GM13977 (cell line): ENCODE results near the gene KCND3.
A peak's percentile ranks its signal among the peaks of the same experiment; 100 is the strongest.

Source experiments
- DNase-seq: peaks from one replicate; pipeline ENCODE4 v3.0.0; 2012; ENCODE audit warnings: low spot score
- in situ Hi-C: fragments of 300-500 bp; cut with MboI; formaldehyde crosslinking; loops from one replicate; pipeline ENCODE4 v1.12.0; 2022; ENCODE audit warnings: low sequenced_read_pairs, low pct_unique_long_range_greater_than_20kb, mixed read lengths, inconsistent platforms; ENCODE audit not compliant: unreplicated experiment
- TF ChIP-seq, protein P1 (sequence below): IDR thresholded peaks from 2 replicates; pipeline ENCODE4 v1.5.1; 2012; ENCODE audit warnings: mild to moderate bottlenecking, control low read depth; ENCODE audit not compliant: insufficient read depth; ENCODE audit errors: extremely low read depth, missing control alignments

The KCND3 gene

DNA sequence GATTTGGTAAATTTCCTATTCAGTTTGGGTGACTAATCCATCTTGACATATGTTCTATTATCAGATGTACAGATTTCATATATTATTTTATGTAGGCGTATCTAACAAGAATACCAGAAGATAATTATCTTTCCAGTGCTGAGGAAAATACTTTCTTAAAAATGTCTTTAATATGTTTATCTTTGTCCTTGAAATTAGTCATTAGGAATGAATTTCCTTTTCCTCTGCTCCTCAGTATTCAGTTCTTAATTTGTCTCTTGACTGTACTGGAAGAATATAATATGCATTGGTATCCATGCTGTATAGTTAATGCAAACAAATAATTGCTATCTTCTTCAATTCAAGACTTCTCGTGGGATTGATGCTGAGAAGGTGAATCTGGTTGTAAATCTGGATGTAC, 227.1 kb downstream of the KCND3 start:
- TF ChIP-seq, protein P1, sequence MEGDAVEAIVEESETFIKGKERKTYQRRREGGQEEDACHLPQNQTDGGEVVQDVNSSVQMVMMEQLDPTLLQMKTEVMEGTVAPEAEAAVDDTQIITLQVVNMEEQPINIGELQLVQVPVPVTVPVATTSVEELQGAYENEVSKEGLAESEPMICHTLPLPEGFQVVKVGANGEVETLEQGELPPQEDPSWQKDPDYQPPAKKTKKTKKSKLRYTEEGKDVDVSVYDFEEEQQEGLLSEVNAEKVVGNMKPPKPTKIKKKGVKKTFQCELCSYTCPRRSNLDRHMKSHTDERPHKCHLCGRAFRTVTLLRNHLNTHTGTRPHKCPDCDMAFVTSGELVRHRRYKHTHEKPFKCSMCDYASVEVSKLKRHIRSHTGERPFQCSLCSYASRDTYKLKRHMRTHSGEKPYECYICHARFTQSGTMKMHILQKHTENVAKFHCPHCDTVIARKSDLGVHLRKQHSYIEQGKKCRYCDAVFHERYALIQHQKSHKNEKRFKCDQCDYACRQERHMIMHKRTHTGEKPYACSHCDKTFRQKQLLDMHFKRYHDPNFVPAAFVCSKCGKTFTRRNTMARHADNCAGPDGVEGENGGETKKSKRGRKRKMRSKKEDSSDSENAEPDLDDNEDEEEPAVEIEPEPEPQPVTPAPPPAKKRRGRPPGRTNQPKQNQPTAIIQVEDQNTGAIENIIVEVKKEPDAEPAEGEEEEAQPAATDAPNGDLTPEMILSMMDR = no peak
- DNase-seq = no peak
- in situ Hi-C loops = loop anchor here (10.0 to 25.0 kb wide), 2 partner anchors 268 to 550 kb away; partner anchors contain the start of gene DENND2D

DNA sequence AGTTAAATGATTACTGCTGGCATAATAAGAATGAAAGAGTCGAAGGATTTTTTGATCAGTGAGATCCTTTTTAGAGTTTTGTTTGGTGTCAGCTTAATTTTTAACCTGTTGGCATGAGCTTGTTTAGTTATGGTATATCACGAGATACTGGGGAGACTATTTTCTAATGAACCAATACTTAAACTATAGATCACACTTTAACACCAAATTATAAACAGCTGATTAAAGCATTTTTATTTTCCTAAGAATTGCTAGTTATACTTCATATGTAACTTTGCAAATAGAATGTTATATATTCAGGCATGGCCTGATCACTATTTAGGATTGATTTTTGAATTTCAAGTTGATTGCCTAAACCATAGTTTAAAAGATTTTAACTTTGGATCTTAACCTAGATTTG, 227.8 kb downstream of the KCND3 start:
- in situ Hi-C loops = loop anchor here (10.0 to 25.0 kb wide), 2 partner anchors 267 to 549 kb away; partner anchors contain the start of gene DENND2D
- no peak for DNase-seq
- TF ChIP-seq, protein P1 = no peak

DNA sequence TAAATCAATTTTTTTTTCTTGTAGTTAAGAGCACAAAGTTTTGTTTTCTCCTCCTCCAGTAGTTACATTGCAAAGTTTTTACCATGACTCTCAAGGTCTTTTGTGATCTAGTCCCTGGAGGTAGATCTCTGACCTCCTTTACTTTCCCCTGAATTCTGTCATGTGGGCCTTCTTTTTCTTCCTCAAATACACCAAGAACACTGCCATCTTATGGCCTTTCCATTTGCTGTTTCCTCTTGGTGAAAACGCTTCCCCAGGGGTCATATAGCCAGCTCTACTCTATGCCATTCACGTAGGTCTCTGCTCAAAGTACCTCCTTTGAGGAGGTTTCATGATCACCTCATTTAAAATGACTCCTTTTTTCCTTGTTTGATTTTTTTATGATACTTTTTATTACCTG, 231.1 kb downstream of the KCND3 start:
- TF ChIP-seq, protein P1 = no peak

DNA sequence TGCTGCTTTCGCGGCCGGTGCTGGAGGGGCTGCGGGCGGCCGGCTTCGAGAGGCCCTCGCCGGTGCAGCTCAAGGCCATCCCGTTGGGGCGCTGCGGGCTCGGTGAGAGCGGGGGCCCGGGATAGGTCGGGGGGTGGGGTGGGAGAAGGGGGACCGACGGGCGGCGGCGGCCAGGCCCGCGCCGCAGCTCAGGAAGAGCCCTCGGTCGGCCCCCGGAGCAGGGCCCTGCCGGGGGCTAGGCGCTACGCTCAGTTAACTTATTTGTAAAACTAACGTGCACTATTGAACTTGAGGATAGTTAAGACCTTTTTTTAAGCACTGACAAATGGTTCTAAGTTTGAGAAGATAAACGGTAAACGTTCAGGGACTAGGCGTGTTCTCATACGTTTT, 233.3 kb downstream of the KCND3 start:
- DNase-seq = no peak
- in situ Hi-C loops = loop anchor here (25.0 kb wide), 1 partner anchor 544 kb away; the partner anchor contains the start of gene DENND2D
- TF ChIP-seq, protein P1 = no peak

More for the DNA sequence above, 231.1 kb downstream of the KCND3 start:
- DNase-seq = no peak
- in situ Hi-C loops = loop anchor here (25.0 kb wide), 1 partner anchor 546 kb away; the partner anchor contains the start of gene DENND2D

DNA sequence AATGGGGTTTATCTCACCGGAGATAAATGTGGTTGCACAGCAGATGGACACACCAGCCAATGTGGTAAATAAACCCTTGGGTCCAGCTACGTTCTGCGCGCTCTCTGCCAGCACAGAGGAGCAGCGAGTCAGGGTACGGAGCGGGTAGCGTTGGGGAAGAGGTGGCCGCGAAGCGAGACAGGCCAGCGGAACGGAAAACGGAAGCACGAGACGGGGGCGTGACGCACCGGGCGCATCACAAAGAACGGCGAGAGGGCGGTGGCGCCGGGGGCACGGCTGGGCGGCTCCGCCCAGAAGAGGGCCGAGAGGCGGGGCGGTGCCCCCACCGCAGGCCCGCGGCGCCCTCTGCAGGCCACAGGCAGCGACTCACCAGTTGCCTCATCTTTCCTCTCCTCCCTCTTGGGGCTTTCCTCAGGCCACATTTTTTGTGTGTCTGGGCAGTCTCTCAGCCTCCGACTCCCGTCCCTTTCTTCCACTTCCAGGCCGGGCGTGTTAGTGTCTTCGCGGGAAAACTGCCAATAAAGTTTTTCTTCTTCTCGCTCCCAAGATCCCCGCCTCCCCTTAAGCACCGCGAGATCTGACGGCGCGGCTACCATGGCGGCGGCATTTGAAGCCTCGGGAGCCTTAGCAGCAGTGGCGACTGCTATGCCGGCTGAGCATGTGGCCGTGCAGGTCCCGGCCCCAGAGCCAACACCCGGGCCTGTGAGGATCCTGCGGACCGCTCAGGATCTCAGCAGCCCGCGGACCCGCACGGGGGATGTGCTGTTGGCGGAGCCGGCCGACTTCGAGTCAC, 233.9 kb downstream of the KCND3 start, which contains the start of gene DDX20:
Gene DDX20, plus strand, starts transcription at position 571 of the 793 bp plus-strand sequence. Its CDS starts 24 bp downstream, at position 595.
- TF ChIP-seq, protein P1 = peak; percentile 91
- peak; percentile 97 for DNase-seq
- in situ Hi-C loops = loop anchor here (25.0 kb wide), 1 partner anchor 543 kb away; the partner anchor contains the start of gene DENND2D

DNA sequence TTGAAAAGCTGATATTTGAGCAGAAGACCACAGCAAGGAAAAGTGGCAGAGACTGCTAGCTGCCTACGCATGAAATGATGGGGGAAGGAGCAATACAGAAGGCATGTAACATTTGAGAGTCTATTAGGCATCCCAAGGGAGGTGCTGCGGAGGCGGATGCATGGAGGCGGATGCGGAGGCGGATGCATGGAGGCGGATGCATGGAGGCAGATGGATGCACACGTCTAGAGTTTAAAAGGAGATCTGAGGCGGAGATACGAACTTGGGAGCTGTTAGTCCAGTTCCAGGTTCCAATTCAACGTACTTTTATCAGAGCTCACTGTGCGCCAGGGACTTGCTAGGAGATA, 234.5 kb downstream of the KCND3 start:
- in situ Hi-C loops = loop anchor here (5.0 to 25.0 kb wide), 2 partner anchors 38 to 543 kb away; partner anchors contain the start of gene DENND2D
- TF ChIP-seq, protein P1 = no peak
- DNase-seq = no peak
